Measurements from ENCODE around the gene MYBPH.

The MYBPH gene

DNA sequence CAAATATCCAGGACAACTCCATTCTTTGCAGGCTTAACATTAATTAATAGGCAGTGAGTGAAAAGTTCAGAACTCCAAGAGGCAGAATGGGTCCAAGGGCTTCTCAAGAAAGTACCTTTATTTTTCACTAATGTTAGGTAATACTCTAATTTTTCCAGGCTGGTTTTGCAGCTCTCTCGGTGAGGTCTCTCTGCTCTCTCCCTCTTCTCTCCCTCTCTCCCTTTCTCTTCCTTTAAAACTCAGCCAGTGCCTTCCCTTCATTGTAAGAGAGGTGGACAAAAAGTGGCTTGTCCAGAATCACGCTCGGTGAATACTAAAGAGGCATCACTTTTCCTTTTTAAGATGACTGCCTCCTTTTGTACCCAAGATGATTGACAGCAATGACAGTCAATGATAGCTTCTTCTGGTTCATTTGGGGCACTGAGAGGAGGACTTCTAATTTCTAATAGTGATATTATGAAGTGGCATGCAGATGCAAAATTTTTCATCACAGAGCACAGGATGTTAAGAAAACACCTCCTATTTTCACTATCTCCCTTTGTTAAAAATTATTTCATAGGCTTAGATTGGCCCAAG lies 12.2 kb upstream of the MYBPH start:
- Histone ChIP-seq H3F3A (ENCODE audit: insufficient read depth, low read length) (no peaks in the 10 kb centered on the region), H3K79me2 (ENCODE audit: low read length) (no peaks in the 10 kb centered on the region), H3K27me3 (replicated peaks; ENCODE audit: insufficient read depth, low read length) (no peaks in the 10 kb centered on the region), H3K27ac (ENCODE audit: low read length) (no peak overlapping the region), H4K20me1 (ENCODE audit: insufficient read depth, low read length) (no peaks in the 10 kb centered on the region), H3K4me3 (ENCODE audit: low read length) (no peak overlapping the region), H3K9me2 (replicated peaks; ENCODE audit: insufficient read depth, low read length) (no peaks in the 10 kb centered on the region), H3K36me3 (replicated peaks; ENCODE audit: insufficient read depth, low read length) (no peaks in the 10 kb centered on the region), H3K4me1 (ENCODE audit: low read length) (no peaks in the 10 kb centered on the region), H3K4me2 (ENCODE audit: low read depth, low read length) (no peak overlapping the region), H3K9me3 (replicated peaks; ENCODE audit: insufficient read depth, low read length) (no peaks in the 10 kb centered on the region), H3K9ac (ENCODE audit: low read length) (no peak overlapping the region), H2AFZ (ENCODE audit: low read length) (no peak overlapping the region)
- TF ChIP-seq, protein P1, sequence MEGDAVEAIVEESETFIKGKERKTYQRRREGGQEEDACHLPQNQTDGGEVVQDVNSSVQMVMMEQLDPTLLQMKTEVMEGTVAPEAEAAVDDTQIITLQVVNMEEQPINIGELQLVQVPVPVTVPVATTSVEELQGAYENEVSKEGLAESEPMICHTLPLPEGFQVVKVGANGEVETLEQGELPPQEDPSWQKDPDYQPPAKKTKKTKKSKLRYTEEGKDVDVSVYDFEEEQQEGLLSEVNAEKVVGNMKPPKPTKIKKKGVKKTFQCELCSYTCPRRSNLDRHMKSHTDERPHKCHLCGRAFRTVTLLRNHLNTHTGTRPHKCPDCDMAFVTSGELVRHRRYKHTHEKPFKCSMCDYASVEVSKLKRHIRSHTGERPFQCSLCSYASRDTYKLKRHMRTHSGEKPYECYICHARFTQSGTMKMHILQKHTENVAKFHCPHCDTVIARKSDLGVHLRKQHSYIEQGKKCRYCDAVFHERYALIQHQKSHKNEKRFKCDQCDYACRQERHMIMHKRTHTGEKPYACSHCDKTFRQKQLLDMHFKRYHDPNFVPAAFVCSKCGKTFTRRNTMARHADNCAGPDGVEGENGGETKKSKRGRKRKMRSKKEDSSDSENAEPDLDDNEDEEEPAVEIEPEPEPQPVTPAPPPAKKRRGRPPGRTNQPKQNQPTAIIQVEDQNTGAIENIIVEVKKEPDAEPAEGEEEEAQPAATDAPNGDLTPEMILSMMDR (IDR thresholded peaks at IDR 0.05; ENCODE audit: low read length) = no peak
- TF ChIP-seq EZH2 (optimal IDR thresholded peaks at IDR 0.05; ENCODE audit: low read depth, low read length) (no peak), EZH2phosphoT487 (IDR thresholded peaks at IDR 0.05; ENCODE audit: low read length) (no peak)
- DNase-seq = no peak

DNA sequence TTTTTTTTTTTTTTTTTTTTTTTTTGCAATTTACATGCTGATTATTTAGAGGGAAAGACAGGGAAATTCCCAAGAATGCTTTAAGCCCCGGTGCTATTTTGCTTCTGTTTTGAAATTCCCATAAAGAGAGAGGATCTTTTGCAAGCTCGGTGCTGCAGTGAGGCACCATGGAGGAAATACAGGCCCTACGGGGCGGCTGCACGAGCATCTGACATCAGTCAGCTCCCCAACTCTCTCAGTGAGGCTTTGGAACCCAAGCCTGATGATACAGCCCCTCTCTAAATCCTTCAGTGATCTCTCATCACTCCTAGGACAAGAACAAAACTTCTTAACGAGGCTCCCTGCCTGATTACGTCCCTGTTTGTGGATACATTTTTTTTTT lies 11.7 kb upstream of the MYBPH start:
- TF ChIP-seq EZH2phosphoT487 (IDR thresholded peaks at IDR 0.05; ENCODE audit: low read length) = no peak
- no peak for TF ChIP-seq EZH2 (optimal IDR thresholded peaks at IDR 0.05; ENCODE audit: low read depth, low read length)
- TF ChIP-seq, protein P1 (IDR thresholded peaks at IDR 0.05; ENCODE audit: low read length) = no peak
- H3K9me2 ChIP-seq (replicated peaks; ENCODE audit: insufficient read depth, low read length) = no peaks in the 10 kb centered on the region
- no peaks in the 10 kb centered on the region for H3K4me1 ChIP-seq (ENCODE audit: low read length)
- H3F3A ChIP-seq (ENCODE audit: insufficient read depth, low read length) = no peaks in the 10 kb centered on the region
- H4K20me1 ChIP-seq (ENCODE audit: insufficient read depth, low read length) = no peaks in the 10 kb centered on the region
- no peak overlapping the region for H3K27ac ChIP-seq (ENCODE audit: low read length)
- H3K27me3 ChIP-seq (replicated peaks; ENCODE audit: insufficient read depth, low read length) = no peaks in the 10 kb centered on the region
- no peak for DNase-seq
- H3K4me2 ChIP-seq (ENCODE audit: low read depth, low read length) = no peak overlapping the region
- H2AFZ ChIP-seq (ENCODE audit: low read length) = no peak overlapping the region
- no peak overlapping the region for H3K9ac ChIP-seq (ENCODE audit: low read length)
- no peaks in the 10 kb centered on the region for H3K9me3 ChIP-seq (replicated peaks; ENCODE audit: insufficient read depth, low read length)
- H3K36me3 ChIP-seq (replicated peaks; ENCODE audit: insufficient read depth, low read length) = no peaks in the 10 kb centered on the region
- no peaks in the 10 kb centered on the region for H3K79me2 ChIP-seq (ENCODE audit: low read length)
- no peak overlapping the region for H3K4me3 ChIP-seq (ENCODE audit: low read length)

DNA sequence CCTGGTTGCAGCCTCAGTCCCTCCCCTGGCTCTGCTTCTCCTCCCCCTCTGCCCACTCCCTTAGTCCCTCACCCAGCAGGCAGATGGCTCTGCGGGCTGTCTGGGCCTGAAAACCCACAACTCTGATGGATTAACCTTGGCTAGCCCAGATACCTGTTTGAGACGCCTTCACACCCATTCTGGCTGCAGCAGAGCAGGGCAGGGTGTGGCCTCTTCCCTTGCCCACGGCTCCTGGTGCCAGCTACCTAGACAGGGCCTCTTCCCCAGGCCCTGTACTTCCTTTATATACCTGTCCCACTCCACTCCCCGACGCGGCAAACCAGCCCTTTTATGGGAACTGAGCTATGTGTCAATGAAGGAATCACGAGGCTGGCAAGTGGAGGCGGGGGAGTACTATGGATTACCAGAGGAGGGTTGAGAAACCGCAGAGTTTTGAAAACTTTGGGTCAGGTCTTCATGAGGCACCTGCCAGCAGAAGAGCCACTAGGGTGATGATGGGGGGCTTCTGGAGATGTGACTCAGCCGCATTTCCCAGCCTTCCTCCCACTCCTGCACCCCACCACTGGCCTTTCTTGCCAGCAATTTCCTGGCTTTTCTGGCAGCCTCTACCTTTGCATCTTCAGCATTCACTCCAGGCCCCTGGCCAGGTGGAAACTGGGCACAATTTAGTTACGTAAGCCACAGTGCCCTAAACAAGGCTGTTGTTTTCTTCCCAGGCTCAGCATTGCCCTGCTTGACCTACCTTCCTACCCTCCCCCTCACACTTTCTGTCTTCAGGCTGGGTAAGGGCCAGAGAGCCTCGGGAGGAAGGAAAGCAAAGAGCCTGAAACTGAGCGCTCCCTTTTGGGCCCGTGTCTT lies 11.0 kb upstream of the MYBPH start, which contains the start of gene CHI3L1:
Gene CHI3L1 (minus strand): TSS at position 259 of the 858 bp plus-strand sequence. CDS start 81 bp downstream, at position 178.
- Histone ChIP-seq H3K4me3 (ENCODE audit: low read length) (no peak within 1 kb of the TSS), H3K4me2 (ENCODE audit: low read depth, low read length) (no peak within 1 kb of the TSS), H3K4me1 (ENCODE audit: low read length) (no peaks in the 10 kb centered on the region), H3K79me2 (ENCODE audit: low read length) (no peaks in the 10 kb centered on the region), H3K36me3 (replicated peaks; ENCODE audit: insufficient read depth, low read length) (no peaks in the 10 kb centered on the region), H4K20me1 (ENCODE audit: insufficient read depth, low read length) (no peaks in the 10 kb centered on the region), H3K27ac (ENCODE audit: low read length) (no peak within 1 kb of the TSS), H3K27me3 (replicated peaks; ENCODE audit: insufficient read depth, low read length) (no peaks in the 10 kb centered on the region), H3K9me2 (replicated peaks; ENCODE audit: insufficient read depth, low read length) (no peaks in the 10 kb centered on the region), H3K9me3 (replicated peaks; ENCODE audit: insufficient read depth, low read length) (no peaks in the 10 kb centered on the region), H3K9ac (ENCODE audit: low read length) (no peak within 1 kb of the TSS), H2AFZ (ENCODE audit: low read length) (no peak within 1 kb of the TSS), H3F3A (ENCODE audit: insufficient read depth, low read length) (no peaks in the 10 kb centered on the region)
- no peak for DNase-seq
- TF ChIP-seq, protein P1 (IDR thresholded peaks at IDR 0.05; ENCODE audit: low read length) = no peak
- TF ChIP-seq EZH2phosphoT487 (IDR thresholded peaks at IDR 0.05; ENCODE audit: low read length) (no peak), EZH2 (optimal IDR thresholded peaks at IDR 0.05; ENCODE audit: low read depth, low read length) (no peak)

All from MM.1S (cell line).